Retinal pigment epithelial cell (primary cell): ENCODE data around the gene MGST2.

Source experiments
- DNase-seq: peaks from one replicate; pipeline ENCODE4 v3.0.0-alpha.2; 2010; ENCODE audit warnings: low read depth
- H3K4me3 ChIP-seq: 2 replicates; pipeline ENCODE4 v1.5.1; 2011; ENCODE audit warnings: mild to moderate bottlenecking, low read length, control low read depth, moderate library complexity
- CTCF ChIP-seq: conservative IDR thresholded peaks from 2 replicates; pipeline ENCODE4 v1.5.1; 2011; ENCODE audit warnings: low read depth, low read length, control low read depth, inconsistent platforms

The MGST2 gene

DNA sequence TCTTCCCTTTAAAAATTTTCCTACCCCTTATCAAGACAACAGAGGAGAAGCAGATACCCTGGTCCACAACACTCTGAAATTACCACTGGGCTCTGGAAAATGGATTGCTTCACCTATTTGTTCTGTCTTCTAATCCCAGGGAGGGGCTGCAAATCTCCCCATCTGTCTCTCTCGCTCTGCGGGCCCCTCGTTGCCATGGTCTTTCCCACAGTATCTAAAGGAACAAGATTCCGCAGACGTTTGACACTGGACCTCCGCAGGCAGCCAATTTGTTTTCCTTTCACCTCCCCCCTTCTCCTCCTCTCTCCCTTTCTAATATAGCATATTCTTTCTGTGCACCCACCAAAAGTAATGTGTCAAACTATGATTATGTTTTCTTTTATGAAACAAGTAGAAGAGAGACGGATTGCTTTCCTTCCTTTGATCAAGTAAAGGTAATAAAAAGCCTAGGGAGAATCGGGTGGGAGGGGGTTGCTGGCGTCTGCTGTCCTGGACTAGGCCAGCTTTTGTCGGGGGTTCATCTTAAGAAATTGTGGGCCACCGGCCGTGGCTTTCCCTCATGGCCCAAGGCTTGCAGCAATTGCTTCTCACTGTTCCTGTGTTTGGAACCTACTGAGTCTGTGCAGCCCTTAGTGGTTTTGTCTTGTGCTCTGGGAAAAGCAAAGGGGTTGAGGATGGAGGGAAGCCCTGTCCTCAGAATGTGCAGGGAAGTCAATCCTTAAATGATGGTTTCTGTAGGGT is 81.0 kb downstream of the MGST2 start:
- DNase-seq, result no peak
- H3K4me3 ChIP-seq, result no peak overlapping the region
- TF ChIP-seq CTCF, result no peak

- DNase-seq, result no peak
- no peak for TF ChIP-seq CTCF
- H3K4me3 ChIP-seq, result no peak overlapping the region
Observed at GRCh38 chr4:139749338-139749737, 83.7 kb downstream of the MGST2 start.

DNA sequence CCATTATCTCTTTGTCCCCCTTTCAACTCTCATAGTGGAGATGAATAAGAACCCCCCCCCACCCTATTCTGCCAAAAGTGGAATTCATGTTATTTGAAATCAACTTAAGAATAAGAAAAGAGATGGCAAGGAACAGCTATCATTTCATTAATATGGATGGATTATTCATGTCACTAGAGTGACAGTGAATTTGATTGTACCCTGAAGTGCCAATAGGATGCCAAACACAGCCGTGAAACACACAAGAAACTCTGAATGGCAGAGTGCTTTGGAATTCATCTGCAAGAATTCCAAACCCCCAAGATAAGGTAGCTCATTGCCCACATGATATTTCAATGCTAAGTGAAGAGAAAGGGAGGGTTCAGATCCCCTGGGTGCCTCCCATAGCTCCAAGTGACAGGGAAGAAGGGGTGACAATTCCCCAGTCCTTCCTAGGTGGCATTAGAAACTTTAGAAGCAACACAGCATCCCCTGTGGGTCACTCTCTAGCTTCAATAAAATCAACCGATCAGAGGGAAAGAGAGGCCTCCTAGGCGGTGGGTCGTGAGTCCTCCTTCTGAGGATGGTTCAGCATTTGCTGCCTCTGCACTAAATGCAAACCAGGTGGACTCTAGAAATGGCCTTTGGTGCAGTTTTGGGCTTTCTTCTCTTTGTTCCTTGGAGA is 84.3 kb downstream of the MGST2 start:
- TF ChIP-seq CTCF, result no peak
- no peak overlapping the region for H3K4me3 ChIP-seq

DNA sequence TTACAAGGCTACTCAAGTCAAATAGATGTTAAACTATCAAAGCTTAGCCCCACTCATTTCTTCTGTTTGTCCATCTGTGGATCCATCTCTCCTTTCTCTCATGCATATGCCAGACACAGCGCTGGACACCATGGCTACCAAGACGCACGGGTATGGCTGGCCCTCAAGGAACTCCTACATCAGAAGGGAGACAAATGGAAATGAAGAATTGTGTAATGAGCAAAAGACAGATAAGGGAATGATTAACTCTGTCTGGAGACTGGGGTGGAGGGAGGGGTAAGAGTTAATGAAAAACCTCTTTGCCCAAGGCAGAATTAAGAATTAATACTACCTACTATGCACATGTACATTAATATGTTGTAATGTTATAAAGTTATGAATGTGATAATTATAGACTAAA is 88.1 kb downstream of the MGST2 start:
- no peak overlapping the region for H3K4me3 ChIP-seq
- DNase-seq, result no peak
- TF ChIP-seq CTCF, result no peak

More for the DNA sequence above, 84.3 kb downstream of the MGST2 start:
- no peak for DNase-seq
